Measurements from ENCODE around the gene AGR2. TPM values are rescaled to one million over a fixed set of nuclear protein-coding genes. Genes with fewer than 3 reads are reported as not detected.

The AGR2 gene
- polyA plus RNA-seq, 3 donors = not detected

DNA sequence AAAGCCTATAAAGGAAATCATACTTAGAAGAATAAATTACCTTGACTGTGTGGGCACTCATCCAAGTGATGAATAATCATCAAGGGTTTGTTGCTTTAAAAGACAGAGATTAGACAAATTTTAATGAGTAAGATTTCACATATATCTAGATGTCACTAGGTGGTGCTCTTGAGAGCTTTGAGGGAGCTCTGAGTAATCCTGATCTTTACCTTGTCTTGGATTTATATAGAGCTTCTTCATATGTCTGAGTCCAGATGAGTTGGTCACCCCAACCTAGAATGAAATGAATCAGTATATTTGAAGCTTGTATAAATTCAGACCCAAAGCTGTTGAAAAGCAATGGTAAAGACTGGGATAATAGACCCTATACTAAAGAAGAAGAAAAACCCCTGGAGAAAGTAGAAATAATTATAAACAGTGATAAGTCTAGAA lies 3.7 kb downstream of the AGR2 start:
- H3K4me1 ChIP-seq (ENCODE audit: control insufficient read depth in 1 of 2, insufficient read depth in 2 of 2, low read length in 2 of 2) = no peaks in the 10 kb centered on the region
- H3K9me3 Mint-ChIP-seq = no peaks in the 10 kb centered on the region
- no peak overlapping the region for H2AFZ ChIP-seq (ENCODE audit: insufficient read depth, low read depth, low read length, poor library complexity, severe bottlenecking)
- H3K4me3 ChIP-seq (replicated peaks in 1 of 3; ENCODE audit: low read depth in 2 of 3, low read length in 3 of 3) = no peak overlapping the region
- no peak overlapping the region for H3K27ac ChIP-seq (ENCODE audit: low read depth in 1 of 2, low read length in 2 of 2)
- peak; percentile 18 to 56 (median 36) for DNase-seq
- intact Hi-C loops (cut with micrococcal nuclease) = loop anchor here (5.0 kb wide), 1 partner anchor 116 kb away; no protein-coding TSS in a partner anchor
- no peaks in the 10 kb centered on the region for H3K36me3 ChIP-seq (replicated peaks in 1 of 2; ENCODE audit: control insufficient read depth in 1 of 2, insufficient read depth in 2 of 2, low read length in 2 of 2)
- H3K79me2 ChIP-seq (ENCODE audit: insufficient read depth, low read length) = no peaks in the 10 kb centered on the region
- H3K36me3 Mint-ChIP-seq = no peaks in the 10 kb centered on the region
- TF ChIP-seq, protein P1, sequence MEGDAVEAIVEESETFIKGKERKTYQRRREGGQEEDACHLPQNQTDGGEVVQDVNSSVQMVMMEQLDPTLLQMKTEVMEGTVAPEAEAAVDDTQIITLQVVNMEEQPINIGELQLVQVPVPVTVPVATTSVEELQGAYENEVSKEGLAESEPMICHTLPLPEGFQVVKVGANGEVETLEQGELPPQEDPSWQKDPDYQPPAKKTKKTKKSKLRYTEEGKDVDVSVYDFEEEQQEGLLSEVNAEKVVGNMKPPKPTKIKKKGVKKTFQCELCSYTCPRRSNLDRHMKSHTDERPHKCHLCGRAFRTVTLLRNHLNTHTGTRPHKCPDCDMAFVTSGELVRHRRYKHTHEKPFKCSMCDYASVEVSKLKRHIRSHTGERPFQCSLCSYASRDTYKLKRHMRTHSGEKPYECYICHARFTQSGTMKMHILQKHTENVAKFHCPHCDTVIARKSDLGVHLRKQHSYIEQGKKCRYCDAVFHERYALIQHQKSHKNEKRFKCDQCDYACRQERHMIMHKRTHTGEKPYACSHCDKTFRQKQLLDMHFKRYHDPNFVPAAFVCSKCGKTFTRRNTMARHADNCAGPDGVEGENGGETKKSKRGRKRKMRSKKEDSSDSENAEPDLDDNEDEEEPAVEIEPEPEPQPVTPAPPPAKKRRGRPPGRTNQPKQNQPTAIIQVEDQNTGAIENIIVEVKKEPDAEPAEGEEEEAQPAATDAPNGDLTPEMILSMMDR (IDR thresholded peaks at IDR 0.05) = peak; percentile 73
- no peaks in the 10 kb centered on the region for H4K20me1 ChIP-seq (ENCODE audit: insufficient read depth, low read length)
- H3K4me3 Mint-ChIP-seq = no peak overlapping the region
- H3K27ac Mint-ChIP-seq = no peak overlapping the region
- H3K9ac ChIP-seq (ENCODE audit: insufficient read depth, low read length, poor library complexity, severe bottlenecking) = no peak overlapping the region
- H3K4me2 ChIP-seq (replicated peaks; ENCODE audit: extremely low read depth, low read length, poor library complexity, severe bottlenecking) = no peak overlapping the region
- H3K4me1 Mint-ChIP-seq = no peaks in the 10 kb centered on the region
- no peaks in the 10 kb centered on the region for H3K27me3 ChIP-seq (ENCODE audit: control insufficient read depth in 2 of 2, insufficient read depth in 2 of 2, low read length in 2 of 2)
- H3K27me3 Mint-ChIP-seq (ENCODE audit: low read depth in 3 of 3) = no peaks in the 10 kb centered on the region
- H3K9me3 ChIP-seq (replicated peaks in 1 of 2; ENCODE audit: control insufficient read depth in 1 of 2, insufficient read depth in 1 of 2, low read length in 2 of 2) = no peaks in the 10 kb centered on the region

DNA sequence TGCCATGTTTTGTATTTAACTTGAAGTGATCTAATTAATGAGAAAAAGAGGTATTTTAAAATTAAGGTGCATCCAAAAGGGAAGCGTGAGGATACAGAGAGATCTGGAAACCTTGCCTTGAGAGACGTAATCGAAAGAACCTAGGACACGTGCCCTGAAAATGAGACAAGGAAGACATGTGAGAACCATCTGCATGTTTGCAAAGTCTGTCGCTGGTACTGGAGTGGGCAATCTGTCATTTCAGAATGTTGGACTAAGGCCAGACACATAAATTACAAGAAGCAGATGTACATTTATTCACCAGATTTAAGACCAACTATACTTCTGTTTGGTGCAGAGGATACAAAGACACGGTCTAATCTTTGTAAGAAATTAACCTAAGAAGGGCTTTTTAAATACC lies 9.2 kb downstream of the AGR2 start:
- H3K9ac ChIP-seq (ENCODE audit: insufficient read depth, low read length, poor library complexity, severe bottlenecking) = no peak overlapping the region
- no peaks in the 10 kb centered on the region for H3K9me3 Mint-ChIP-seq
- H3K27me3 Mint-ChIP-seq (ENCODE audit: low read depth in 3 of 3) = peaks cover 0 to 1% (median 0%) of the 10 kb centered on the region in 3 donors
- intact Hi-C loops (cut with micrococcal nuclease) = no loop called here
- 22% methylated on average over 5 of the region's 6 CpGs for WGBS (ENCODE audit: insufficient coverage)
- H3K4me1 Mint-ChIP-seq = no peaks in the 10 kb centered on the region
- no peaks in the 10 kb centered on the region for H3K9me3 ChIP-seq (replicated peaks in 1 of 2; ENCODE audit: control insufficient read depth in 1 of 2, insufficient read depth in 1 of 2, low read length in 2 of 2)
- H3K4me3 ChIP-seq (replicated peaks in 1 of 3; ENCODE audit: low read depth in 2 of 3, low read length in 3 of 3) = no peak overlapping the region
- TF ChIP-seq, protein P1 (IDR thresholded peaks at IDR 0.05) = no peak
- DNase-seq = no peak
- no peaks in the 10 kb centered on the region for H3K27me3 ChIP-seq (ENCODE audit: control insufficient read depth in 2 of 2, insufficient read depth in 2 of 2, low read length in 2 of 2)
- no peak overlapping the region for H3K4me3 Mint-ChIP-seq
- H3K79me2 ChIP-seq (ENCODE audit: insufficient read depth, low read length) = no peaks in the 10 kb centered on the region
- H2AFZ ChIP-seq (ENCODE audit: insufficient read depth, low read depth, low read length, poor library complexity, severe bottlenecking) = no peak overlapping the region
- no peaks in the 10 kb centered on the region for H3K36me3 ChIP-seq (replicated peaks in 1 of 2; ENCODE audit: control insufficient read depth in 1 of 2, insufficient read depth in 2 of 2, low read length in 2 of 2)
- H3K27ac Mint-ChIP-seq = no peak overlapping the region
- H3K4me2 ChIP-seq (replicated peaks; ENCODE audit: extremely low read depth, low read length, poor library complexity, severe bottlenecking) = no peak overlapping the region
- no peak overlapping the region for H3K27ac ChIP-seq (ENCODE audit: low read depth in 1 of 2, low read length in 2 of 2)
- H4K20me1 ChIP-seq (ENCODE audit: insufficient read depth, low read length) = no peaks in the 10 kb centered on the region
- H3K36me3 Mint-ChIP-seq = no peaks in the 10 kb centered on the region
- H3K4me1 ChIP-seq (ENCODE audit: control insufficient read depth in 1 of 2, insufficient read depth in 2 of 2, low read length in 2 of 2) = no peaks in the 10 kb centered on the region
